Esophagus muscularis mucosa (tissue), 3 donors: ENCODE results near the gene SLC16A5.

ENCODE experiments used
- CTCF ChIP-seq, 3 experiments: fragments of 200-600 bp in 2 of 3; fragments of 450-650 bp in 1 of 3; sonication (generic) in 2 of 3; IDR thresholded peaks; one replicate each; pipeline ENCODE4 v1.5.1; 2017 to 2019; ENCODE audit warnings: antibody characterized with exemption in 3 of 3, mild to moderate bottlenecking in 2 of 3, moderate library complexity in 1 of 3
- POLR2A ChIP-seq: fragments of 450-650 bp; IDR thresholded peaks from one replicate; pipeline ENCODE4 v1.6.1; 2017; ENCODE audit warnings: antibody characterized with exemption, moderate library complexity, mild to moderate bottlenecking, low read depth
- POLR2AphosphoS5 ChIP-seq, 2 donors: sonication (generic); formaldehyde crosslinking; IDR thresholded peaks; one replicate each; pipeline ENCODE4 v1.6.1; 2017; ENCODE audit warnings: antibody characterized with exemption in 2 of 2

DNA sequence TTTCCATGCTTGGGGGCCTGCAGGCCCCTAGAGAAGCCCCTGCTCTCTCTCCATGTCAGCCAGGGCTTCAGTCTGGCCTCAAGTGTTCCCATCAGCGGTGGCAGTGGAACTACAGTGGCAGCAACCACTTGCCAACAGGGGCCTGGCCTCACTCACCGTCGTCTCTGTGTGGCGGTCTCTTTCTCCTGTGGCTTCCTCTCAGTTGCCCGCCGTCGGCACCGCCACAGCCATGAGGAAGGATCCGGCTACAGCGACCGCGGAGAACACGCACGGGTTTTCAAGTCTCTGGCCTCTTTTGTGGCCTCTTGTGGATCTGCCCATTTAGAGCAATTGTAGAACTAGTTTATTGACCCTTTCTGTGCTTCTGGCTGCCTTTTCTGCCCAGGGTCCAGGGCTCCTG is 30.6 kb downstream of the SLC16A5 start:
- no peak for TF ChIP-seq CTCF (IDR thresholded peaks at IDR 0.05)
- TF ChIP-seq POLR2AphosphoS5 (IDR thresholded peaks at IDR 0.05): no peak
- TF ChIP-seq POLR2A: no peak
